ENCODE data around the gene PCDH1.
"Not testable (repeated sequence)": the region's sequence is repeated elsewhere in the genome, so short reads cannot be mapped to it uniquely, and the experiment has no call there.

Gene PCDH1

GRCh38 chr5:141897425-141897824 is 19.2 kb upstream of the PCDH1 start:
- DNase-seq, result no peak

- not testable (repeated sequence) for DNase-seq
Observed at GRCh38 chr5:141890429-141890828, 12.2 kb upstream of the PCDH1 start.

- DNase-seq, result no peak
Observed at GRCh38 chr5:141889282-141889871, 11.2 kb upstream of the PCDH1 start.

- DNase-seq, result no peak
Observed at GRCh38 chr5:141883892-141884318, 5.7 kb upstream of the PCDH1 start.

- DNase-seq, result peak; percentile 68
Observed at GRCh38 chr5:141883184-141883891, 5.1 kb upstream of the PCDH1 start.

- no peak for DNase-seq
Observed at GRCh38 chr5:141882594-141883183, 4.5 kb upstream of the PCDH1 start.

- no peak for DNase-seq
Observed at GRCh38 chr5:141881886-141882285, 3.7 kb upstream of the PCDH1 start.

GRCh38 chr5:141880961-141881801 is 3.0 kb upstream of the PCDH1 start:
- DNase-seq, result no peak

- DNase-seq, result no peak
Observed at GRCh38 chr5:141879941-141880738, 1.9 kb upstream of the PCDH1 start.

- DNase-seq, result no peak
Observed at GRCh38 chr5:141879426-141879759, 1.2 kb upstream of the PCDH1 start.

- DNase-seq, result peak; percentile 91
Observed at GRCh38 chr5:141878711-141879425, 658 bp upstream of the PCDH1 start.

GRCh38 chr5:141877356-141878185 is 639 bp downstream of the PCDH1 start:
- DNase-seq, result no peak

- no peak for DNase-seq
Observed at GRCh38 chr5:141876628-141877355, 1.4 kb downstream of the PCDH1 start.

- DNase-seq, result no peak
Observed at GRCh38 chr5:141875795-141876627, 2.2 kb downstream of the PCDH1 start.

- DNase-seq, result no peak
Observed at GRCh38 chr5:141875022-141875740, 3.0 kb downstream of the PCDH1 start.

- DNase-seq, result no peak
Observed at GRCh38 chr5:141874262-141874964, 3.8 kb downstream of the PCDH1 start.

GRCh38 chr5:141873933-141874261 is 4.3 kb downstream of the PCDH1 start:
- no peak for DNase-seq
